Motor neuron (in vitro differentiated cells): ENCODE data around the gene RNLS. TPM values are rescaled to one million over a fixed set of nuclear protein-coding genes. Genes with fewer than 3 reads are reported as not detected.
"Not testable (repeated sequence)": the region's sequence is repeated elsewhere in the genome, so short reads cannot be mapped to it uniquely, and the experiment has no call there.

Experiments
- ATAC-seq, 8 experiments: fragments of 200-7000 bp; cut with Tn5 transposase; replicated peaks in 6 of 8; 2 replicates each; pipeline ENCODE4 v1.8.0; 2021; ENCODE audit warnings: mild to moderate bottlenecking in 8 of 8, moderate library complexity in 8 of 8
- H3K27ac ChIP-seq, 2 donors: fragments of 250-450 bp; sonication (Bioruptor Pico); 2 replicates each; pipeline ENCODE4 v1.9.0; 2021; ENCODE audit warnings: antibody characterized with exemption in 2 of 2, mild to moderate bottlenecking in 2 of 2, moderate library complexity in 1 of 2
- H3K4me1 ChIP-seq, 2 donors: fragments of 250-450 bp; sonication (Bioruptor Pico); replicated peaks in 1 of 2; 2 replicates each; pipeline ENCODE4 v1.6.1; 2021; ENCODE audit warnings: antibody characterized with exemption in 2 of 2, mild to moderate bottlenecking in 2 of 2, moderate library complexity in 1 of 2
- H3K4me3 ChIP-seq, 5 donors: fragments of 250-450 bp; sonication (Bioruptor Pico); 2 replicates each; pipeline ENCODE4 v1.9.0; 2021; ENCODE audit warnings: antibody characterized with exemption in 5 of 5, mild to moderate bottlenecking in 5 of 5, moderate library complexity in 4 of 5
- WGBS, 10 experiments: fragments of 450-650 bp; shearing (Covaris generic); methylation state at CpG; one replicate each; pipeline ENCODE4 v1.0.0; 2022; 5-methylcytosine and 5-hydroxymethylcytosine counted together
- in situ Hi-C, 9 experiments: fragments of 400-800 bp; cut with MboI; loops; one replicate each; pipeline ENCODE4 v1.15.0; 2021; ENCODE audit warnings: low sequenced_read_pairs in 9 of 9, low pct_unique_long_range_greater_than_20kb in 2 of 9; ENCODE audit not compliant: unreplicated experiment in 9 of 9
- total RNA-seq, 8 experiments: library from RNA; unstranded; fragments of 300-600 nt; gene quantifications; 2 replicates each; pipeline versions ENCODE4 v1.2.3 to v1.2.4, GENCODE V29; 2022

RNLS gene
- total RNA-seq, 8 experiments from 2014 or later = 0.95 to 13.2 (median 2.3) TPM; not detected in 1

DNA sequence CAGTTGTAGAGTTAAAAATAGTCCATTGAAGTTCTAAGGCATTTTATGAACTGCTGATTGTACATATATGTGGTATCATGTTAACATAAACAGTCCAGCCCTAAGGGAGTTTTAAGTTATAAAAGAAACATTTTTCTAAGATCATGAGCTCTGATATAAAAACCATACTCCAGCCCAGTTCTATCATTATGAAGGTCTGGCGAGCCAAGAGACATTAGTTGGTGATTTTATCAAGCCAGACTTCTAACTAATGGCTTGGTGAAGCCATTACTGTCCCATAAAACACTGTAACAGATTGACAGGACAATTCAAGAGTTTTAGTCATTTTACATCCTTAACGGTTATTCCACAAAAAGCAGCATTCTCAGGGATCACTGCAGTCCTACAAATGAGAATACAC is 221.6 kb downstream of the RNLS start:
- peaks cover 0 to 10% of the 10 kb centered on the region in 2 donors for H3K4me1 ChIP-seq
- WGBS, 10 experiments = 71 to 100% (median 94%) methylated on average over 1 to 2 of the region's 2 CpGs
- in situ Hi-C loops = no loop called here

DNA sequence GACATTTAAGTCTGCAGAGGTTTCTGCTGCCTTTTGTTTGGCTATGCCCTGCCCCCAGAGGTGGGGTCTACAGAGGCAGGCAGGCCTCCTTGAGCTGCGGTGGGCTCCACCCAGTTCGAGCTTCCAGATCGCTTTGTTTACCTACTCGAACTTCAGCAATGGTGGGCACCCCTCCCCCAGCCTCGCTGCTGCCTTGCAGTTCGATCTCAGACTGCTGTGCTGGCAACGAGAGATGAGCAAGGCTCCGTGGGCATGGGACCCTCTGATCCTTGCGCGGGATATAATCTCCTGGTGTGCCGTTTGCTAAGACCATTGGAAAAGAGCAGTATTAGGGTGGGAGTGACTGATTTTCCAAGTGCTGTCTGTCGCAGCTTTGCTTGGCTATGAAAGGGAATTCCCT is 227.4 kb downstream of the RNLS start:
- H3K27ac ChIP-seq, ATAC-seq, in situ Hi-C loops, H3K4me1 ChIP-seq, H3K4me3 ChIP-seq: not testable (repeated sequence)
- 60 to 100% (median 94%) methylated on average over 1 to 8 of the region's 12 CpGs; no CpG with 5 or more reads in 3 of the 10 experiments for WGBS, 10 experiments

More for the DNA sequence above, 221.6 kb downstream of the RNLS start:
- Histone ChIP-seq H3K4me3 (no peak overlapping the region), H3K27ac (no peak overlapping the region)
- ATAC-seq = no peak

DNA sequence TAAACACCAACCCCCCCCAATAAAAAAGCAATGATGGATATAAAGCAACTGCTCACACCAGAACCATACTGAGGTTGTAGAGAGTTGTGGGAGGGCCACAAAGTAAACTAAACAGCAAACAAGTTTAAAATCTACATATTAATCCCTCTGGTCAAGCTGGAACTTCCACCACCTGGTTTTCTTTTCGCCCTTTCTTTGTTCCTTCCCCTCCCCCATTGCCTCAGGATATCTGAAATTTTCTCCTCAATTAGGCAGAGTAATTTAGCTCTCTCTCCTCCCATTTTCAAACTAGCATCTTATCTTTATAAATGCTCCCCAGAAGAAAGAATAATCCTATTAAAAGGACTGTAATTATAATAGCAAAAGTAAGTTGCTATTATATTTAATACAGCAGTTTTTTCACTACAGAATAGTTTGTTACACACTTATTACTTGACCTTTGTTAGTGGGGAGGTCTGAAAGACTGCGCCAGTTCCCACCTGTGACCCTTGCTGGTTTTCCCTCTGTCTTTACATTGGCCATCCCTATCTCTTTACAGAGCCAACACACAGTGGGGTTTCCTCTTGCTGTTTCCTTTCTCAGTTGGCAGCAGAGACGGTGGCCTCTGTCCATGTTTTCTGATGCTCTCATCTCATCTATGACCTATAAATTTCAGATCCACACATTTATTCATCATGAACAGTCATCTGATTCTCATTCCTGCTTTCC is 235.4 kb downstream of the RNLS start:
- Histone ChIP-seq H3K4me3 (no peak overlapping the region), H3K27ac (no peak overlapping the region), H3K4me1 (no peaks in the 10 kb centered on the region)
- 56 to 86% (median 71%) methylated on average over 1 to 3 of the region's 3 CpGs; no CpG with 5 or more reads in 1 of the 10 experiments for WGBS, 10 experiments
- ATAC-seq = peak in 1 of 8 experiments; percentile 39
- in situ Hi-C loops = no loop called here

GRCh38 chr10:88347022-88347421 is 236.1 kb downstream of the RNLS start:
- Histone ChIP-seq H3K4me3 (no peak overlapping the region), H3K27ac (no peak overlapping the region), H3K4me1 (no peaks in the 10 kb centered on the region)
- WGBS, 10 experiments = 67 to 100% (median 89%) methylated on average over 1 to 2 of the region's 2 CpGs; no CpG with 5 or more reads in 3 of the 10 experiments
- in situ Hi-C loops = no loop called here
- peak in 1 of 8 experiments; percentile 22 for ATAC-seq

DNA sequence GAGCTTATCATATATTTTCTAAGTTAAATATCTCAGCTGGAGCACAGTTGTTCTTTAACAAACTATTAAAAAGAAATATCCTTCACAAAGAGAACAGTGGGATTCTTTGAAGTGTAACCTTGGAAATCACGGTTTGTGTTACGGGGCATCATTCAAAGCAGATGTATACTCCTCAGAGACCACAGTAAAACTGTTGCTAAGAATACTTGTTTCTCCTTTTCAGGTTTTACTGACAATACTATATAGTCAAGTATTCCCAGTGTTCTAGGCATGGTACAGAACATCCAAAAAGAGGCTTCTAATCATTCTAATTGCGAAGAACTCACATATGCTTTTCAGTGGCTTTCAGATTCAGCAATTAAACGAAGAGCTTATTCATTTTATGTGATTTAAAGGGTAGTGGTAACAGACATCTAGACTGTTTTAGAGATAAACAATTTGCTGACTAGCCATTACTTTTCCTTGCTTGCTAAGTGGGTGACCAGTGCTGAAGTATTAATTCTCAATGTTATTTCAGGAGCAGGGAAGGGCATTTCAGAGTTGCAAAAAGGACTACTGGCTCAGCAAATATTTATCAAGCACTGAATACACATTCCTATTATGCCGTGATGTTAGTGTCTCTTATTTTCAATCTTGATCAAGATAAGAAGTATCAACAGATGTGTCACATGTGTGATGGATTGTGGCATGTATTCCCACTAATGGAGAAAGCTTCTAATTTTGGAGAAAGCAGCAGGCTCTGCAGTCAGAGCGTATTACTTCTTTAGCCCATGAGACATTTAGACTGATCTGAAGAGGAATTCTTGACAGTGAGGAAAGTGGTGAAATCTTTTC is 236.8 kb downstream of the RNLS start:
- Histone ChIP-seq H3K4me1 (no peaks in the 10 kb centered on the region), H3K27ac (no peak overlapping the region), H3K4me3 (no peak overlapping the region)
- WGBS, 10 experiments = 42 to 96% (median 66%) methylated on average over 2 to 6 of the region's 6 CpGs; no CpG with 5 or more reads in 1 of the 10 experiments
- in situ Hi-C loops = no loop called here
- peak in 4 of 8 experiments; percentile 29 to 87 (median 32) for ATAC-seq

DNA sequence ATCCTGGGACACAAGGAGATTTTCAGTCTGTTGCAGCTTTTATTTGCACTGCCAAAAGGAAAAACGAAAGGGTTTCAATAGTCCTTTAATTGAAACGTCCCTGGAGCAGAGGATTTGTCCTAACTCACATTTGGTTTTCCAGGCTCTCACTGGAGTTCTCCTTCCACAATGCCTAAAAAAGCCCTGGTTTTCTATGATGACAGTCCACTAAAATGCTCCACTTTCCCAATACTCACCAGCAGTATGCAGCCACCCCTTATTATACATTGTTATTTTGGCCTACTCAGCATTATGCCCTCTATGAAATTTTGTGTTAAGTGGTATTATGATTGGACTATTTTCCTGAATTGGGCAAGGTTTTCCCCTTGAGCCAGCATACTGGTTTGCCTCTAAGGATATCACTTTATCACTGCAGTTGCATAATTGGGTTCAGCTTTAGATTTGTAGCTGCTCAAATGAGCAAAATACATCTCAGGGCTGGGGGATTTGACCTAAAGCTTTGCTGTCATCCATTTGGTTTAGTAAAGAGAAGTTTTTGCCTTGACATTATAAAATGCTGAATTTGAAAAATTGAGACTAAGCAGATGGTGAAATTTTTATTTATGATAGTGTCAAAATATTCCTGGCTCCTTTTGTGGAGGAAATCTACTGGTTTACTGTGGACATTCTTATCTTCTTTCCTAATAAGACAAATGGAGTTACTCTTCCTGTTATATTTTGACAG is 239.2 kb downstream of the RNLS start:
- Histone ChIP-seq H3K27ac (no peak overlapping the region), H3K4me3 (no peak overlapping the region), H3K4me1 (no peaks in the 10 kb centered on the region)
- in situ Hi-C loops = no loop called here
- WGBS, 10 experiments = 13 to 80% (median 50%) methylated on average over 1 to 2 of the region's 2 CpGs; no CpG with 5 or more reads in 1 of the 10 experiments
- ATAC-seq = no peak

- in situ Hi-C loops = no loop called here
- no peak overlapping the region for H3K27ac ChIP-seq
- ATAC-seq = no peak
- WGBS, 10 experiments = 80 to 100% (median 93%) methylated on average over 1 to 3 of the region's 3 CpGs
- H3K4me3 ChIP-seq = no peak overlapping the region
- H3K4me1 ChIP-seq = no peaks in the 10 kb centered on the region
Measured at GRCh38 chr10:88342733-88343310, 240.3 kb downstream of the RNLS start.

- Histone ChIP-seq H3K4me1 (no peaks in the 10 kb centered on the region), H3K4me3 (no peak overlapping the region), H3K27ac (no peak overlapping the region)
- in situ Hi-C loops = no loop called here
- WGBS, 10 experiments = 60 to 100% (median 94%) methylated on average over 1 of the region's 1 CpG; no CpG with 5 or more reads in 6 of the 10 experiments
- ATAC-seq = no peak
Measured at GRCh38 chr10:88337134-88337533, 246.0 kb downstream of the RNLS start.

GRCh38 chr10:88336334-88336733 is 246.8 kb downstream of the RNLS start:
- no peak for ATAC-seq
- 91 to 100% (median 94%) methylated on average over 2 to 4 of the region's 4 CpGs for WGBS, 10 experiments
- H3K27ac ChIP-seq = no peak overlapping the region
- no peaks in the 10 kb centered on the region for H3K4me1 ChIP-seq
- in situ Hi-C loops = no loop called here
- no peak overlapping the region for H3K4me3 ChIP-seq

DNA sequence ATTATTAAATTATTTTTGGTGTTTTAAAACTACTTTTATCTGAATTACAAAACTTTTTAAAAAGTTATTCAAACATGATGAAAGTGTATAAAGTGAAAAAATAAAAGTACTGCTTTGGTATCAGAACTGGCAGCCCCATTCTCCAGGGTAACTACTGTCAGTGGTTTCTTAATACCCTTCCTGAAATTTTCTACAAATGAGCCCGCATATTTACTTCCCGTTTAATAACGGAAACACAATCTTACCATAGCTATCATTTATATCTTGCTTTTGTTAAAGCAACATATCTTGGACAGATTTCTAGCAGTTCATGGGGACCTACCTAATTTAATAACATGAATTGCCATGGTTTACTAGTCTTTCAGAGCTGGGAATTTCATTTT is 249.9 kb downstream of the RNLS start:
- in situ Hi-C loops = no loop called here
- Histone ChIP-seq H3K27ac (no peak overlapping the region), H3K4me1 (no peaks in the 10 kb centered on the region), H3K4me3 (no peak overlapping the region)
- no peak for ATAC-seq
- WGBS, 10 experiments = 76 to 98% (median 93%) methylated on average over 3 of the region's 3 CpGs; no CpG with 5 or more reads in 1 of the 10 experiments

DNA sequence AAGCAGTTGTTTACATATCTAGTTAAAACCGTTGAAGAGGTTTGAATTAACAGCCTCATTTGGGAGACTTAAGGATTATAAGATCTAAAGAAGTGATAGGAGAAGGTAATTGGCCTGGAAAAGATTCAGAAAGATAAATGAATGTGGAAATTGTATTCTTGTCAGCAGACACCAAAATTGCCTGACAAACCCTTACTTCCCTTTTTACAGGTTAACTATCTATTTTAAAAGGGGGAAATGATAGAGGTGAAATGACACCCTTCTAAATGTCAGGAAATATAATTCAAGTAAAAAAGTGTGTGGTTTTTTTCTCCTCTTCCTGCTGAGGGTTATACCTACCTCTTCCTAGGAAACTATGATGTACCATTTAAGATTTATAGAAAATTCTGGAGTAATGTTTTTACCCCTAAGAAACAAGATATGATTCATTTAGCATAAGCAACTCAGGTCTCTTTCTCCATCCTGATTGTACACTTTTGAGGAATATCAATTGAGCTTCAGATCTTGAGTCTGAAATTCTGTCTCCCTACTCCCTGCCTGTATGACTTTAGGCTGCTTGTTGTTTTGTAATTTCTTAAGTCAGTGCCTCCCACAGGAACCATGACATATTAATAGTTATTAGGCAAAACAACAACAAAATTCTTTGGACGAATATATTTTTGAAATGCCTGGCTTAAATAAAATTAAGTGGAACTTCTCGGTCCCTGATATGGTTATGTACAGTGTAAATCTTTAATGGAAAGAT is 250.4 kb downstream of the RNLS start:
- H3K27ac ChIP-seq = no peak overlapping the region
- H3K4me3 ChIP-seq = no peak overlapping the region
- in situ Hi-C loops = no loop called here
- no peak for ATAC-seq
- H3K4me1 ChIP-seq = no peaks in the 10 kb centered on the region
- 54 to 100% (median 85%) methylated on average over 1 to 3 of the region's 3 CpGs for WGBS, 10 experiments

DNA sequence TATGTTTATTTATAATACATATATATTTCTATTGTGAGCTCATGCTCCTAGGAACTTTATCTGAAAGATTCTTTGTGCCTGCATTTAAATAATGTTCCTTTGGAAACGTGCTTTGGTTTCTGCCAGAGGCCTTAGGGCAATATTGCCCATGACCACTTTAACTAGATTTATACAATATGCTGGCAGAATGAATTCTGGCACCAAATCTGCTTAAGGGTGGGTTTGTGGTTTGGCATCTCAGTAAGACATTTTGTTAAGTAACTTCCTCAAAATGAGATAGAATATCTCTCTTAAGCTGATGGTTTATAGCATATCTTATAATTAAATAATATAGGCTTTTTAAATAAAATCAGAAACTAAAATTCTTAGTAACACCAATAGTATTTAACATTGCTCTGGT is 252.9 kb downstream of the RNLS start:
- WGBS, 10 experiments = 0 to 100% (median 28%) methylated on average over 1 of the region's 1 CpG; no CpG with 5 or more reads in 4 of the 10 experiments
- in situ Hi-C loops = no loop called here
- ATAC-seq = no peak
- no peak overlapping the region for H3K27ac ChIP-seq
- H3K4me3 ChIP-seq = no peak overlapping the region
- H3K4me1 ChIP-seq = no peaks in the 10 kb centered on the region
